Astrocyte (in vitro differentiated cells and primary cell): ENCODE data around the gene BCAR3. TPM values are rescaled to one million over a fixed set of nuclear protein-coding genes. Genes with fewer than 3 reads are reported as not detected.

Experiments used
- DNase-seq: peaks from one replicate; pipeline ENCODE4 v3.0.0-alpha.2; 2010; ENCODE audit warnings: low read depth
- FAIRE-seq: peaks from 2 replicates; lab custom pipeline; 2011; peaks lifted over from hg19 to GRCh38; lab: Jason Lieb, UNC
- H2AFZ ChIP-seq: 2 replicates; pipeline ENCODE4 v1.6.0; 2012; ENCODE audit warnings: low read depth, low read length, inconsistent platforms
- H3K27ac ChIP-seq: 2 replicates; pipeline ENCODE4 v1.5.1; 2011; ENCODE audit warnings: low read depth, low read length, inconsistent platforms
- H3K27me3 ChIP-seq: 2 replicates; pipeline ENCODE4 v1.6.0; 2011; ENCODE audit warnings: low read length, inconsistent platforms; ENCODE audit not compliant: insufficient read depth
- H3K36me3 ChIP-seq: 2 replicates; pipeline ENCODE4 v1.5.1; 2011; ENCODE audit warnings: low read length, inconsistent platforms; ENCODE audit not compliant: insufficient read depth
- H3K4me1 ChIP-seq: 2 replicates; pipeline ENCODE4 v1.5.1; 2011; ENCODE audit warnings: low read length, inconsistent platforms; ENCODE audit not compliant: insufficient read depth
- H3K4me2 ChIP-seq: 2 replicates; pipeline ENCODE4 v1.6.0; 2012; ENCODE audit warnings: low read length, inconsistent platforms
- H3K4me3 ChIP-seq: 2 replicates; pipeline ENCODE4 v1.5.1; 2011; ENCODE audit warnings: low read depth, mild to moderate bottlenecking, low read length, inconsistent platforms; ENCODE audit not compliant: insufficient read depth
- H3K79me2 ChIP-seq: 2 replicates; pipeline ENCODE4 v1.6.0; 2012; ENCODE audit warnings: mild to moderate bottlenecking, low read length, inconsistent platforms; ENCODE audit not compliant: insufficient read depth
- H3K9ac ChIP-seq: 2 replicates; pipeline ENCODE4 v1.6.0; 2012; ENCODE audit warnings: mild to moderate bottlenecking, low read length, inconsistent platforms
- H3K9me3 ChIP-seq: 2 replicates; pipeline ENCODE4 v1.5.1; 2012; ENCODE audit warnings: low read depth, mild to moderate bottlenecking, low read length, inconsistent platforms; ENCODE audit not compliant: insufficient read depth
- H4K20me1 ChIP-seq: 2 replicates; pipeline ENCODE4 v1.6.0; 2012; ENCODE audit warnings: low read length, inconsistent platforms; ENCODE audit not compliant: insufficient read depth
- H3K27ac Mint-ChIP-seq: one replicate; pipeline ENCODE4 v1.8.0; 2021; ENCODE audit warnings: mild to moderate bottlenecking, mixed read lengths; ENCODE audit not compliant: unreplicated experiment
- H3K27me3 Mint-ChIP-seq: one replicate; pipeline ENCODE4 v1.8.0; 2021; ENCODE audit warnings: low read depth, mixed read lengths; ENCODE audit not compliant: unreplicated experiment
- H3K36me3 Mint-ChIP-seq: one replicate; pipeline ENCODE4 v1.8.0; 2021; ENCODE audit warnings: low read depth, mixed read lengths; ENCODE audit not compliant: unreplicated experiment
- H3K4me1 Mint-ChIP-seq: one replicate; pipeline ENCODE4 v1.8.0; 2021; ENCODE audit warnings: low read depth, mixed read lengths; ENCODE audit not compliant: unreplicated experiment
- H3K4me3 Mint-ChIP-seq: one replicate; pipeline ENCODE4 v1.8.0; 2021; ENCODE audit warnings: mild to moderate bottlenecking, moderate library complexity, mixed read lengths; ENCODE audit not compliant: unreplicated experiment
- H3K9me3 Mint-ChIP-seq: one replicate; pipeline ENCODE4 v1.8.0; 2021; ENCODE audit warnings: mild to moderate bottlenecking, mixed read lengths; ENCODE audit not compliant: unreplicated experiment
- CTCF ChIP-seq: IDR thresholded peaks from 2 replicates; pipeline ENCODE4 v1.5.1; 2011; ENCODE audit warnings: low read depth, mild to moderate bottlenecking, inconsistent platforms, low read length, moderate library complexity; ENCODE audit not compliant: insufficient read depth
- EZH2 ChIP-seq: IDR thresholded peaks from 2 replicates; pipeline ENCODE4 v1.6.1; 2012; ENCODE audit warnings: mild to moderate bottlenecking, low read length, inconsistent platforms; ENCODE audit not compliant: insufficient read depth
- total RNA-seq: library from RNA; stranded (reverse); gene quantifications from 2 replicates; pipeline ENCODE4 v1.2.1, GENCODE V29; 2021

BCAR3 gene
- total RNA-seq, 1 donor from 2014 or later, result 30.0 TPM

- Mint-ChIP-seq H3K4me1 (peaks cover 72% of the 10 kb centered on the region), H3K36me3 (peaks cover 11% of the 10 kb centered on the region), H3K27ac (peak overlapping the region; percentile 94), H3K27me3 (no peaks in the 10 kb centered on the region), H3K4me3 (peak overlapping the region; percentile 42), H3K9me3 (no peaks in the 10 kb centered on the region)
- no peak for TF ChIP-seq CTCF
- TF ChIP-seq EZH2, result no peak
- FAIRE-seq, result no peak
- Histone ChIP-seq H3K4me3 (peak overlapping the region; percentile 1), H3K36me3 (no peaks in the 10 kb centered on the region), H2AFZ (no peak overlapping the region), H3K9ac (peak overlapping the region; percentile 83), H3K79me2 (peaks cover 88% of the 10 kb centered on the region), H4K20me1 (peaks cover 63% of the 10 kb centered on the region), H3K27ac (peak overlapping the region; percentile 98), H3K9me3 (no peaks in the 10 kb centered on the region), H3K4me2 (peak overlapping the region; percentile 71), H3K4me1 (peaks cover 62% of the 10 kb centered on the region), H3K27me3 (no peaks in the 10 kb centered on the region)
- DNase-seq, result peak; percentile 89
Measured at GRCh38 chr1:93614986-93615581, 66.6 kb downstream of the BCAR3 start.

- Histone ChIP-seq H3K36me3 (no peaks in the 10 kb centered on the region), H3K4me2 (peak overlapping the region; percentile 71), H2AFZ (no peak overlapping the region), H3K4me1 (peaks cover 60% of the 10 kb centered on the region), H3K27ac (peak overlapping the region; percentile 98), H4K20me1 (peaks cover 63% of the 10 kb centered on the region), H3K9ac (peak overlapping the region; percentile 83), H3K9me3 (no peaks in the 10 kb centered on the region), H3K79me2 (peaks cover 88% of the 10 kb centered on the region), H3K4me3 (no peak overlapping the region), H3K27me3 (no peaks in the 10 kb centered on the region)
- peak overlapping the region; percentile 94 for H3K27ac Mint-ChIP-seq
- H3K27me3 Mint-ChIP-seq, result no peaks in the 10 kb centered on the region
- peak overlapping the region; percentile 73 for H3K4me3 Mint-ChIP-seq
- H3K9me3 Mint-ChIP-seq, result no peaks in the 10 kb centered on the region
- no peak for TF ChIP-seq CTCF
- no peak for TF ChIP-seq EZH2
- H3K4me1 Mint-ChIP-seq, result peaks cover 72% of the 10 kb centered on the region
- FAIRE-seq (no peak), DNase-seq (no peak)
- peaks cover 14% of the 10 kb centered on the region for H3K36me3 Mint-ChIP-seq
Measured at GRCh38 chr1:93614541-93614940, 67.1 kb downstream of the BCAR3 start.

- H3K4me2 ChIP-seq, result peak overlapping the region; percentile 71
- H3K4me1 ChIP-seq, result peaks cover 65% of the 10 kb centered on the region
- no peaks in the 10 kb centered on the region for H3K9me3 ChIP-seq
- Mint-ChIP-seq H3K27me3 (no peaks in the 10 kb centered on the region), H3K4me1 (peaks cover 77% of the 10 kb centered on the region), H3K36me3 (peaks cover 15% of the 10 kb centered on the region), H3K9me3 (no peaks in the 10 kb centered on the region), H3K27ac (peak overlapping the region; percentile 94), H3K4me3 (peak overlapping the region; percentile 50)
- peaks cover 89% of the 10 kb centered on the region for H3K79me2 ChIP-seq
- peaks cover 66% of the 10 kb centered on the region for H4K20me1 ChIP-seq
- H3K4me3 ChIP-seq, result peak overlapping the region; percentile 6
- TF ChIP-seq EZH2 (no peak), CTCF (no peak)
- no peaks in the 10 kb centered on the region for H3K36me3 ChIP-seq
- FAIRE-seq (no peak), DNase-seq (peak; percentile 59)
- H3K27me3 ChIP-seq, result no peaks in the 10 kb centered on the region
- H2AFZ ChIP-seq, result no peak overlapping the region
- peak overlapping the region; percentile 83 for H3K9ac ChIP-seq
- peak overlapping the region; percentile 98 for H3K27ac ChIP-seq
Measured at GRCh38 chr1:93613898-93614297, 67.7 kb downstream of the BCAR3 start.
